Endothelial cell of umbilical vein (primary cell): ENCODE results near the gene ARMC7. TPM values are rescaled to one million over a fixed set of nuclear protein-coding genes. Genes with fewer than 3 reads are reported as not detected.

ENCODE experiments used
- BruUV-seq: library from RNA; stranded (reverse); fragments of 400-500 nt; replicated peaks from 2 replicates; lab custom pipeline; 2021; lab: Mats Ljungman, UMichigan
- CTCF ChIA-PET: fragments of 300-600, 350-600 bp; sonication (Branson Sonifier 250); formaldehyde crosslinking; loops from one replicate; lab custom pipeline; 2021; ENCODE audit warnings: antibody characterized with exemption, inconsistent platforms; lab: Charles Lee
- POLR2A ChIA-PET: fragments of 300-600, 350-600 bp; sonication (Branson Sonifier 250); formaldehyde crosslinking; loops from one replicate; lab custom pipeline; 2021; ENCODE audit warnings: antibody characterized with exemption, inconsistent platforms; lab: Charles Lee
- DNase-seq: peaks from one replicate; pipeline ENCODE4 v3.0.0-alpha.2; 2011; ENCODE audit warnings: low read depth, low spot score
- FAIRE-seq: peaks from 2 replicates; lab custom pipeline; 2011; peaks lifted over from hg19 to GRCh38; lab: Jason Lieb, UNC
- H2AFZ ChIP-seq: 2 replicates; pipeline ENCODE4 v1.6.0; 2012; ENCODE audit warnings: low read depth, low read length, control low read depth, inconsistent platforms
- H3K27ac ChIP-seq: 2 replicates; pipeline ENCODE4 v1.5.1; 2011; ENCODE audit warnings: low read depth, mild to moderate bottlenecking, control low read depth, low read length, moderate library complexity; ENCODE audit not compliant: insufficient read depth
- H3K27me3 ChIP-seq, 2 experiments: 2 replicates each; pipeline versions ENCODE4 v1.6.0 to v1.6.1; 2011; ENCODE audit warnings: low read length in 2 of 2, mixed read lengths in 1 of 2; ENCODE audit not compliant: control insufficient read depth in 2 of 2, insufficient read depth in 2 of 2
- H3K36me3 ChIP-seq, 2 experiments: 2 replicates in 1 of 2; 3 replicates in 1 of 2; pipeline ENCODE4 v1.5.1; 2011; ENCODE audit warnings: low read length in 2 of 2, mild to moderate bottlenecking in 1 of 2, moderate library complexity in 1 of 2; ENCODE audit not compliant: control insufficient read depth in 2 of 2, insufficient read depth in 2 of 2; ENCODE audit errors: extremely low read depth in 1 of 2
- H3K4me1 ChIP-seq: 3 replicates; pipeline ENCODE4 v1.5.1; 2011; ENCODE audit warnings: mild to moderate bottlenecking, low read length; ENCODE audit not compliant: control insufficient read depth, insufficient read depth; ENCODE audit errors: extremely low read depth
- H3K4me2 ChIP-seq: 2 replicates; pipeline ENCODE4 v1.6.1; 2011; ENCODE audit warnings: low read length, control low read depth, mixed read lengths; ENCODE audit not compliant: insufficient read depth
- H3K4me3 ChIP-seq, 3 experiments: fragments of 200-600 bp in 1 of 3; sonication (generic), shearing (Covaris generic) in 1 of 3; replicated peaks in 1 of 3; 2 replicates each; pipeline ENCODE4 v1.5.1; 2011 to 2016; ENCODE audit warnings: control low read depth in 3 of 3, low read length in 3 of 3, mild to moderate bottlenecking in 2 of 3, inconsistent platforms in 1 of 3, low read depth in 1 of 3, moderate library complexity in 1 of 3; ENCODE audit not compliant: insufficient read depth in 1 of 3
- H3K79me2 ChIP-seq: 2 replicates; pipeline ENCODE4 v1.6.0; 2012; ENCODE audit warnings: low read length, inconsistent platforms; ENCODE audit not compliant: control insufficient read depth, insufficient read depth
- H3K9ac ChIP-seq: replicated peaks from 2 replicates; pipeline ENCODE3; 2011; ENCODE audit warnings: low read length, control low read depth; ENCODE audit not compliant: insufficient read depth; ENCODE audit errors: extremely low read depth
- H3K9me1 ChIP-seq: replicated peaks from 3 replicates; pipeline ENCODE4 v1.6.0; 2011; ENCODE audit warnings: mild to moderate bottlenecking, low read length; ENCODE audit not compliant: control insufficient read depth, insufficient read depth; ENCODE audit errors: extremely low read depth
- H3K9me3 ChIP-seq: replicated peaks from 2 replicates; pipeline ENCODE4 v1.5.1; 2012; ENCODE audit warnings: low read length, inconsistent platforms; ENCODE audit not compliant: control insufficient read depth, insufficient read depth
- H4K20me1 ChIP-seq: replicated peaks from 2 replicates; pipeline ENCODE3; 2011; ENCODE audit warnings: mild to moderate bottlenecking, low read length; ENCODE audit not compliant: control insufficient read depth, insufficient read depth; ENCODE audit errors: extremely low read depth
- EZH2 ChIP-seq: IDR thresholded peaks from 2 replicates; pipeline ENCODE4 v1.6.1; 2012; ENCODE audit warnings: borderline replicate concordance, low read depth, mild to moderate bottlenecking, moderate library complexity, low read length, inconsistent platforms; ENCODE audit not compliant: severe bottlenecking
- FOS ChIP-seq: IDR thresholded peaks from 2 replicates; pipeline ENCODE4 v1.6.1; 2011; ENCODE audit warnings: mild to moderate bottlenecking, low read length, moderate library complexity, borderline replicate concordance; ENCODE audit not compliant: insufficient read depth
- GATA2 ChIP-seq: IDR thresholded peaks from 2 replicates; pipeline ENCODE4 v1.7.0; 2011; ENCODE audit warnings: low read depth, mild to moderate bottlenecking, moderate library complexity, mixed read lengths, low read length; ENCODE audit not compliant: insufficient read length, insufficient read depth
- JUN ChIP-seq: IDR thresholded peaks from 2 replicates; pipeline ENCODE4 v1.6.1; 2011; ENCODE audit warnings: borderline replicate concordance, low read depth; ENCODE audit not compliant: insufficient read length, insufficient read depth
- MYC ChIP-seq: IDR thresholded peaks from one replicate; pipeline ENCODE4 v1.6.1; 2011; ENCODE audit warnings: mild to moderate bottlenecking, low read depth, low read length
- POLR2A ChIP-seq: IDR thresholded peaks from 2 replicates; pipeline ENCODE4 v1.6.1; 2012; ENCODE audit warnings: low read depth, mild to moderate bottlenecking, control low read depth, low read length
- POLR2AphosphoS5 ChIP-seq: IDR thresholded peaks from 2 replicates; pipeline ENCODE4 v1.6.1; 2012; ENCODE audit warnings: low read depth, mild to moderate bottlenecking, control low read depth, low read length, moderate library complexity; ENCODE audit not compliant: insufficient read depth
- dilution Hi-C: fragments of 300-500 bp; cut with MboI; formaldehyde crosslinking; loops from one replicate; pipeline ENCODE4 v1.15.0; 2019; ENCODE audit warnings: low sequenced_read_pairs; ENCODE audit not compliant: extremely low pct_ligation_motif_present
- intact Hi-C: fragments of 100-400 bp; cut with micrococcal nuclease; formaldehyde crosslinking; loops from one replicate; pipeline ENCODE4 v1.10.0; 2022
- polyA plus RNA-seq, 4 experiments: library from polyadenylated mRNA; depleted of rRNA in 3 of 4; stranded (reverse) in 3 of 4; unstranded in 1 of 4; fragments of >200 nt; gene quantifications; 2 replicates each; pipeline versions ENCODE4 v1.2.1 to v1.2.3, GENCODE V29; 2011 to 2012; ENCODE audit warnings: missing spikeins in 1 of 4
- total RNA-seq: library from RNA; stranded (reverse); gene quantifications from 2 replicates; pipeline ENCODE4 v1.2.3, GENCODE V29; 2021
- TF ChIP-seq, protein P1 (sequence below), 2 donors: IDR thresholded peaks; 1 replicate in 1 of 2; 2 replicates in 1 of 2; pipeline ENCODE4 v1.5.1; 2011; ENCODE audit warnings: low read length in 2 of 2, mild to moderate bottlenecking in 2 of 2, moderate library complexity in 2 of 2, control low read depth in 1 of 2, inconsistent platforms in 1 of 2, low read depth in 1 of 2; ENCODE audit not compliant: insufficient read depth in 1 of 2; ENCODE audit errors: extremely low read depth in 1 of 2
- TF ChIP-seq, protein P2 (sequence below): IDR thresholded peaks from 2 replicates; pipeline ENCODE4 v1.6.1; 2011; ENCODE audit not compliant: insufficient read depth, insufficient read length

The ARMC7 gene
- total and polyA plus RNA-seq, 2 donors (not counting 3 experiments of a cell fraction or from before 2014, with no cell fraction given) = 11.8 to 15.7 TPM

- DNase-seq (no peak), FAIRE-seq (no peak)
- no TSS peak for BruUV-seq
- Histone ChIP-seq H3K27me3 (no peaks in the 10 kb centered on the region), H3K9me1 (no peaks in the 10 kb centered on the region), H3K4me2 (no peak overlapping the region), H3K4me1 (peaks cover 7% of the 10 kb centered on the region), H3K9ac (no peak overlapping the region), H4K20me1 (peaks cover 5% of the 10 kb centered on the region), H3K36me3 (peaks cover 16 to 38% of the 10 kb centered on the region in 2 experiments), H3K27ac (no peak overlapping the region), H3K79me2 (peaks cover 67% of the 10 kb centered on the region), H3K4me3 (no peak overlapping the region), H2AFZ (no peak overlapping the region), H3K9me3 (no peaks in the 10 kb centered on the region)
- ChIA-PET CTCF (interaction anchor here (1.4 to 3.4 kb wide), 3 partner anchors 25 to 104 kb away, joined by 3 to 18 read pairs (median 7); no protein-coding TSS in a partner anchor), POLR2A (no interaction called here)
- no peak for TF ChIP-seq POLR2AphosphoS5
- TF ChIP-seq EZH2 = no peak
- TF ChIP-seq MYC = no peak
- no peak for TF ChIP-seq FOS
- no peak for TF ChIP-seq JUN
- TF ChIP-seq GATA2 = no peak
- no peak for TF ChIP-seq POLR2A
- TF ChIP-seq, protein P1, sequence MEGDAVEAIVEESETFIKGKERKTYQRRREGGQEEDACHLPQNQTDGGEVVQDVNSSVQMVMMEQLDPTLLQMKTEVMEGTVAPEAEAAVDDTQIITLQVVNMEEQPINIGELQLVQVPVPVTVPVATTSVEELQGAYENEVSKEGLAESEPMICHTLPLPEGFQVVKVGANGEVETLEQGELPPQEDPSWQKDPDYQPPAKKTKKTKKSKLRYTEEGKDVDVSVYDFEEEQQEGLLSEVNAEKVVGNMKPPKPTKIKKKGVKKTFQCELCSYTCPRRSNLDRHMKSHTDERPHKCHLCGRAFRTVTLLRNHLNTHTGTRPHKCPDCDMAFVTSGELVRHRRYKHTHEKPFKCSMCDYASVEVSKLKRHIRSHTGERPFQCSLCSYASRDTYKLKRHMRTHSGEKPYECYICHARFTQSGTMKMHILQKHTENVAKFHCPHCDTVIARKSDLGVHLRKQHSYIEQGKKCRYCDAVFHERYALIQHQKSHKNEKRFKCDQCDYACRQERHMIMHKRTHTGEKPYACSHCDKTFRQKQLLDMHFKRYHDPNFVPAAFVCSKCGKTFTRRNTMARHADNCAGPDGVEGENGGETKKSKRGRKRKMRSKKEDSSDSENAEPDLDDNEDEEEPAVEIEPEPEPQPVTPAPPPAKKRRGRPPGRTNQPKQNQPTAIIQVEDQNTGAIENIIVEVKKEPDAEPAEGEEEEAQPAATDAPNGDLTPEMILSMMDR (IDR thresholded peaks at IDR 0.05; ENCODE audit: extremely low read depth in 1 of 2, insufficient read depth in 1 of 2, low read depth in 1 of 2, low read length in 2 of 2) = no peak
- TF ChIP-seq, protein P2, sequence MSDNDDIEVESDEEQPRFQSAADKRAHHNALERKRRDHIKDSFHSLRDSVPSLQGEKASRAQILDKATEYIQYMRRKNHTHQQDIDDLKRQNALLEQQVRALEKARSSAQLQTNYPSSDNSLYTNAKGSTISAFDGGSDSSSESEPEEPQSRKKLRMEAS = no peak
- intact Hi-C loops = no loop called here
- dilution Hi-C loops = no loop called here
These were observed 66.9 kb downstream of the ARMC7 start for GRCh38 chr17:75176625-75177024.
